GM12872 (cell line): ENCODE results near the gene FTO.

Experiments used
- TF ChIP-seq, protein P1 (sequence below): IDR thresholded peaks from 3 replicates; pipeline ENCODE4 v1.5.1; 2011; ENCODE audit warnings: low read depth, mild to moderate bottlenecking, low read length, moderate library complexity; ENCODE audit not compliant: insufficient read depth

FTO gene

DNA sequence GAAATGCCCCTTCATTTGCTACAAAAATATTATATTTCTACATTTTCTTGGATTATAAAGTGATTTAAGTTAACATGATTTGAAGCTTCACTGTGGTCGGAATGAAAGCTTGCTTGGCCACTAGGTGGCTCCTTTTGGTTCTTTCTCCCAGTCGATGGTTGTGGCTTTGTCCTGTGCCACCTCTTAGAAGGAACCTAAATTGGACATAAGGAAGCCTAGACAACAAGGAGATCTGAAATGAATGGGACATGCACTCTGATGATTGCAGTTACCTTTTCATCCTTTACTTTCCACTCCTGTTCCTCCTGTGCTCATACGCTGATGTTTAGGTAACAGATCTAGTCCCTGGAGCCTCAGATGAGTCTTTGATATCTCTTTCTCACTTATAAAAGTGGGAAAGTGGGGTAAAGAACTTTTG is 39.2 kb downstream of the FTO start:
- TF ChIP-seq, protein P1, sequence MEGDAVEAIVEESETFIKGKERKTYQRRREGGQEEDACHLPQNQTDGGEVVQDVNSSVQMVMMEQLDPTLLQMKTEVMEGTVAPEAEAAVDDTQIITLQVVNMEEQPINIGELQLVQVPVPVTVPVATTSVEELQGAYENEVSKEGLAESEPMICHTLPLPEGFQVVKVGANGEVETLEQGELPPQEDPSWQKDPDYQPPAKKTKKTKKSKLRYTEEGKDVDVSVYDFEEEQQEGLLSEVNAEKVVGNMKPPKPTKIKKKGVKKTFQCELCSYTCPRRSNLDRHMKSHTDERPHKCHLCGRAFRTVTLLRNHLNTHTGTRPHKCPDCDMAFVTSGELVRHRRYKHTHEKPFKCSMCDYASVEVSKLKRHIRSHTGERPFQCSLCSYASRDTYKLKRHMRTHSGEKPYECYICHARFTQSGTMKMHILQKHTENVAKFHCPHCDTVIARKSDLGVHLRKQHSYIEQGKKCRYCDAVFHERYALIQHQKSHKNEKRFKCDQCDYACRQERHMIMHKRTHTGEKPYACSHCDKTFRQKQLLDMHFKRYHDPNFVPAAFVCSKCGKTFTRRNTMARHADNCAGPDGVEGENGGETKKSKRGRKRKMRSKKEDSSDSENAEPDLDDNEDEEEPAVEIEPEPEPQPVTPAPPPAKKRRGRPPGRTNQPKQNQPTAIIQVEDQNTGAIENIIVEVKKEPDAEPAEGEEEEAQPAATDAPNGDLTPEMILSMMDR: peak; percentile 80

DNA sequence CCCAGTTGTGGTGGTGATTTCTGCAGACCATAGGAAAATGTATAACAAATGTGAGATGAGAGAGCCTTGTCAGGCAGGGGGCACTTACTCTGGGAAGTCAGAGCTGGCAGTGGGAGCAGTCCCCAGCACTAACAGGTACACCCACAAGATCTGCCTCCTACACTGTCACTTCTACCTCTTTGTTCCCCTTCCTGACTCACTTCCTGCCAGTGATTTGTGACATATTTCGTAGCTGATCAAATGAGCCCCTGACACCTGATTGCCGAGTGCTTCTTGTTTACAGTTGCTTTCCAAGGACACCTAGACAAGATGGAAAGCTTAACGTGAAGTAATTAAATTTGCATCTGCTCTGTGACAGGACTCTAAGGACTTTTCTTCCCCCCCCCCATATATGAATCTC is 40.5 kb downstream of the FTO start:
- TF ChIP-seq, protein P1: no peak

DNA sequence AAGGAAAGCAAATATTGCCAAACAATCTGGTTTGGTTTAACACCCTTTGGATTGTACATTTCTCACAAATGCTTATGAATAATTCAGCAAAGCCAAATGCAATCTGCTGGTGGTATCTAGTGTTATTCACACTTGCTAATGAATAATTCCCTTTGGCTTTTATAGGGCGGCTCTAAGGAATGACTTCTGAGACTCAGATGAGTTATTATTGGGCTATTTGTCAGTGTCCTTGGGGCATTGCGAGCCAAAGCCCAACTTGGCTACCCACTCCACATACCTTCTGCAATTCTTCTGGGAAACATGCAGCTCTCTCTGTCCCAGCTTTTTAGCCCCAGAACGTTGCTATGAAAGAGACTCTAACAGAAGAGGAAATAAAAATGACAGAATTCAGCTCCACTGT is 41.1 kb downstream of the FTO start:
- TF ChIP-seq, protein P1: no peak

DNA sequence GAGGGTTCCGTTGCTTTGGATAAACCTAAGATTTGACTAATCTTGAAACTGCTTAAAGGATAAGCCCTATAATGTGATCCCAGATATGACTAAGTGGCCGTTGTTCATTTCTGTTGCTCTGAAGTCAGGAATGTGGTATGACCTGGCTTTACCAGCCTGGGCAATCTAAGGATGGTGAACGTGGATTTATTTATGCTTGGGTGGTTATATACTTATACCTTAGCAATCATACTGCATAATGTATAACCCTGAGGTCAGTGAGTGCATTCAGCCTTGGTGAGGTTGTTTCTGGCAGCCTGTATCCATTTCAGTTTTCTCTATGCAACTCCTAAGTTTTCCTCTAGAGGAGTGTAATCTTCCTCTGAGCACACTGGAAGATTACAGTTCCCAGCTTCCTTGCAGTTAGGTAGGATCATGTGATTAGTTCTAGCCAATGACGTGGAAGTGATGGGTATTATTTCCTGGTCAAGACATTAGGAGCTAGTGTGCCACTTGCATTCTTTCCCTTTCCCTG is 41.9 kb downstream of the FTO start:
- TF ChIP-seq, protein P1: 0 out of 3 replicates have a peak, but pooled peaks have one; percentile 3

DNA sequence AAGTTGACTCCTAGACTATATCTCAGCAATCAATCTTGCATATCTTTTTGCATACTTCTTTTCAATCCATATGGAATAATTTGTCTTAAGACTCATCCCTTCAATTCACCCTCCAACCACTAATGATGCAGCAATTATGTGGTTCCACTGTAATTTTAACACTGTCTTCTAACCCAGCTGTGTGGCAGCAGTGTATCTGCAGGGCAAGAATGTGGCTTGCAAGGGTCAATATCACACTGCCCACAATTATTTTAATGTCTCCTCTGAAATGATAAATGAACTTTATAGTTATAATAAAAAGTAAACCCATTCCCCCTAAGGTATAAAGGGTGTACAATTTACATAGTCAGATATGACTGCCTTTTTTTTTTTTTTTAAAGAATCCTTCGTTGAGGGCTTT is 48.6 kb downstream of the FTO start:
- TF ChIP-seq, protein P1: no peak

DNA sequence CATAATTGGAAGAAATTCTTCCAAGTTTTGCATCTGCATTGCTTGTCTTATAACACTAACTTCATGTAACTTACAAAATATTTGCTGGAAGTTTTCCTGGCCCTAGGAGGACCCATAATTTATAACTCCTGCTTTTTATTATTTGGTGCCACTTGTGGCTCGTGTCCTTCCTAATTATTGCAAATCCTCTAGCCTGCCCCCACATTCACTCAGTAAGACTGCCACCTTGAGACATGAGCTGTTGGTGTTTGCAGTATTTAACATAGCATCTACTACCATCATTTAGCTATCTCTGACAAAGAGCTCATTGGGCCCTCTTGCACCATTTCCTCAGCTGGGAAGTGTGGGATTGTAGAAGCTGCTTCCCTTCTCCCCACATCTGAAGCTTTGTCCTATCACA is 49.5 kb downstream of the FTO start:
- TF ChIP-seq, protein P1: no peak

DNA sequence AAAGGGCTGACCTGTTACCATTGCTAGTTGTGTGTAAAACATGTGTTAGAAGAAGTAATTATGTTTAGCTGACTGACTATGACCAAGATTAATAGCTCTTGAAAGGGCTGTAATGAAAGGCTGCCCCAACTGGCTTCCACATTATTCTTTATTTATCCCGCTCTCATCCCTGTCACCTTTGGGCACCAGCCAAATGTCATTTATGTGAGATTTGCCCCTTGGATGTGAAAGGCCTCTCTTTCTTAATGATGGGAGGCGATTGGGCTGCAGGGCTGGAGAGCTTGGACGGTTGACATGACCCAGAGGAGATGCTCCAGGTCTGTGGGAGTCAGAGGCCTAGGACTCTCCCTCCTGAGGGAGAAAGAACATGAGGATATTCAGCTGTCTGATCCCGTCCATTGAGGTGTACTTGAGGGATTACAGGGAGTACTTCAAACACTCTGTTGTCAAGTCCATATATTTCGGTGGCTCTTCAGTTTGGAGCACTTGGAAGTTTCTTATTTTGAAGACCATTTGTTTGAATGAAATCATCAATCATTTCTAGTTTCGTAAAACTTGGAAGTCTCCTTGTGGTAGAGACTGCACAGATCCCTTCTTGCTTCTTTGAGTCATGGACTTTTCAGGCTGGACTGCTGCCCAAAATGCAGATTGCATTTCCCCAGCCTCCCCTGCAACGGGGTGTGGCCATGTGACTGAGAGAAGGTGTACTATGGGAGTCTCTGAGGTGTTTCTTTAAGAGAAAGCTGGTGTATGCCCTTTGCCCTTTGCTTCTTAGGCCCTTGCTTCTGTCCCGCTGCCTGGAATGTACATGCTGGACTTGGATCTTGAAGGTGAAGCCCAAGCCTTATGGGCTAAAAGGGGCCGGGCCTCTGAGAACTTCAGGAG is 51.3 kb downstream of the FTO start:
- TF ChIP-seq, protein P1: no peak
